GM04504 (cell line): ENCODE measurements around the gene RMI1.
A peak's percentile ranks its signal among the peaks of the same experiment; 100 is the strongest.
"Not testable (repeated sequence)": the region's sequence is repeated elsewhere in the genome, so short reads cannot be mapped to it uniquely, and the experiment has no call there.

Experiments
- DNase-seq: peaks from one replicate; pipeline ENCODE4 v3.0.0-alpha.2; 2012; ENCODE audit warnings: low read depth

Gene RMI1

DNA sequence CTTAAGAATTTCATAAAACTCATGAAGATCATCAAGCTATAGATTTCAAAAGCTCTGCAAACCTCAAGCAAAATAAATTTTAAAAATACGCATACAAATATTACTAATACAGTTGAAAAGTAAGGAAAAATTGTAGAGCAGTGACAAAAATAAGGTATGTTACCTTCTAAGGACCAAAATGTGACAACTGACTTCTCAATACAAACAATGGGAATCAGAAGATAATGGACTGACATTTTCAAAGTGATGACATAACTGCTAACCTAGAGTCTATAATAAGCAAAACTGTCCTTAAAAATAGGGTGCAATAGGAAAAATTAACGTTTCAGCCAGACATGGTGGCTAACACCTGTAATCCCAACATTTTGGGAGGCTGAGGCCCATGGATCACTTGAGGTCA is 27.1 kb downstream of the RMI1 start:
- no peak for DNase-seq

DNA sequence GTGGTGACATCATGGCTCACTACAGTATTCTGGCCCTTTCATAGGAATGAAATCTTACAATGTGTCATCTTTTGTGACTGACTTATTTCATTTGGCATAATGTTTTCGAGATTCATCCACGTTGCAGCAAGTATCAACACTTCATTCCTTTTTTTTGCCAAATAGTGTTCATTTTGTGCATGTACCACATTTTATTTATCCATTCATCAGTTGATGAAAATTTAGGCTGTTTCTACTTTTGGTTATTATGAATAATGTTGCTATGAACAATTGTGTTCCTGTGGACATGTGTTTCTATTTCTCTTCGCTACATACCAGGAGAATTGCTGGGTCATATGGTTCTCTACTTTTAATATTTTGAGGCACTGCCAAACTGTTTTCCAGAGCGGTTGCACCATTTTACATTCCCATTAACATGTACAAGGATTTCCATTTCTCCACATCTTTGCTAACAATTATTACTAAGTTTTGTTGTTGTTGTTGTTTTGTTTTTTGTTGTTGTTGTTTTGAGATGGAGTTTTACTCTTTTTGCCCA is 43.5 kb downstream of the RMI1 start:
- peak; percentile 23 for DNase-seq

DNA sequence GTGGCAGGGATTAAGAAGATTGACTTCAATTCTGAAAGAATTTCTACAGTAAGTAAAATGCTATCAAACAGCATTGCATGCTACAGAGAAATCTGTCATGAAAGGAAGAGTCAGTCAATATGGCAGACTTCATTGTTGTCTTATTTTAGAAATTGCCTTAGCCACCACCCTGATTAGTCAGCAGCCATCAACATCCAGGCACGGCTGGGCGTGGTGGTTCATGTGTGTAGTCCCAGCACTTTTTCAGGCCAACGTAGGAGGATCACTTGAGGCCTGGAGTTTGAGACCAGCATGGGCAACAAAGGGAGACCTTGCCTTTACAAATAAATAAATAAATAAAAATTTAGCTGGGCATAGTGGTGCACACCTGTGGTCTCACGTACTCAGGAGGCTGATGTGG is 46.6 kb downstream of the RMI1 start:
- no peak for DNase-seq

DNA sequence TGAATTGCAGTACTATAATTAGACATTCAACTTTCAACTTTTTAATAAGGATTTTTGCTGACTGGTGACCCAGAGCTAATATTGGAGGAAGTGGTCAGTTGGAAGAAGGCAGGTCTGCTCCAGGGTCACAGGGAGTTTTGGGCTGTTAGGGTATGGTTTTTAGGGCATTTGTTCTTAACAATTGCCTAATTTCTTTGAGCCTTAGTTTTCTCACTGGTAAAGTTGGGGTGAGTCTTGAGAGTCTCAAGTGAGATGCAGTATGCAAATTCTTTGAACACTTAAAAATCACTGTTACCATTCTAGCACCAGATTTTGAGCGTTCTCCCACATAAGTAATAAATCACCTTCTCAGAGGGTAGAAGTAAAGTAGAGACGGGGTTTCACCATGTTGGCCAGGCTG is 50.9 kb downstream of the RMI1 start:
- no peak for DNase-seq

DNA sequence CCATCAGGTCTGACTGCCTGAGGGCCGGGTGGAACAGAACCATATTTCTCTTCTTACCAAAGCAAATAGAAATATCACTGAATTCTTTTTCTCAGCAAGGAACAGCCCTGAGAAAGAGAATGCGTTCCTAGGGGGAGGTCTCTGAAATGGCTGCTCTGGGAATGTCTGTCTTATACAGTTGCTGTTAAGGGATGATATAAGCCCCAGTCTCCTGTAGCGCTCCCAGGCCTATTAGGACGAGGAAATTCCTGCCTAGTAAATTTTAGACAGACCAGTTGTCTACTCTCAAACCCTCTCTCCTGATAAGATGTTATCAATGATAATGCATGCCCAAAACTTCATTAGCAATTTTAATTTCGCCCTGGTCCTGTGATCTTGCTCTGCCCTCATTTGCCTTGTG is 61.3 kb downstream of the RMI1 start:
- not testable (repeated sequence) for DNase-seq

DNA sequence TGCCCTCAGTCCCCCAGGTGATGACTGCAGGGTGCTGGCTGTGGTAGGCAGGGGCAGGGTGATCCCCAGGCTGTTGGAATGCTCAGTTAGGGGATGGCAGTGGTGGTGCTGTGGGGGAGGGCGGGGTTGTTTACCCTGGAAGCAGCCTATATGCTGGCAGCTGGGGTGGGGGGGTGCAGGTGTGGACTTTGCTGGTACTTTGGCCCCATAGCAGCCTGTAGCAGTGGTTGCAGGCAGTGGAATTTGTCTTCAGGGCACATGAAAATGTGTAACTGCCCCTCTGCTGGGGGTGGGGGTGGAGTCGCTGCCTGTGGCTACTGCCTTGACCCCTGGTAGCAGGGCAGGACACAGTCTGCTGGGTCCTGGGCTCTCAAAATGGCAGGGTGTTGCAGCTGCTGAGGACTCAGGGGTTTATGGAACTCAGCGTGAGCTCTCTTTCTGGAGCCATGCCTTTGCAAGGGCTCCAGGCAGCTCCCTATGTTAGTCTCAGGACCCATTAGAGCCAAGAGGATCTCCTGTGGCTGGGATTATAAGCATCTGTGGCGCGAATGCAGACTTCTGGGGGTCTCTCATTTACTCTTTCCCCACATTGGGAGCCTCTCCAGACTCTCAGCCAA is 65.0 kb downstream of the RMI1 start:
- no peak for DNase-seq
